HG03378 (cell line): ENCODE data around the gene CNTD1.
A peak's percentile ranks its signal among the peaks of the same experiment; 100 is the strongest.

ENCODE experiments used
- ATAC-seq: cut with Tn5 transposase; IDR thresholded peaks from one replicate; pipeline ENCODE4 v1.9.1; 2021; ENCODE audit warnings: mild to moderate bottlenecking, moderate library complexity; ENCODE audit not compliant: unreplicated experiment

The CNTD1 gene

GRCh38 chr17:42803074-42803883 lies 4.6 kb downstream of the CNTD1 start:
- ATAC-seq = no peak

- ATAC-seq = no peak
These were observed 6.3 kb downstream of the CNTD1 start for GRCh38 chr17:42804918-42805367.

- no peak for ATAC-seq
These were observed 7.6 kb downstream of the CNTD1 start for GRCh38 chr17:42806249-42806648.

GRCh38 chr17:42809250-42809649 lies 10.6 kb downstream of the CNTD1 start:
- ATAC-seq = no peak

- ATAC-seq = no peak
These were observed 16.2 kb downstream of the CNTD1 start for GRCh38 chr17:42814633-42815399.

- no peak for ATAC-seq
These were observed 19.2 kb downstream of the CNTD1 start for GRCh38 chr17:42817866-42818265.

GRCh38 chr17:42818379-42818778 lies 19.7 kb downstream of the CNTD1 start:
- no peak for ATAC-seq

GRCh38 chr17:42819939-42820535 lies 21.4 kb downstream of the CNTD1 start:
- ATAC-seq = no peak

- ATAC-seq = no peak
These were observed 22.5 kb downstream of the CNTD1 start for GRCh38 chr17:42821176-42821575.

GRCh38 chr17:42827472-42827871 lies 28.8 kb downstream of the CNTD1 start:
- ATAC-seq = no peak

GRCh38 chr17:42830971-42831370 lies 32.3 kb downstream of the CNTD1 start:
- no peak for ATAC-seq

- peak; percentile 17 for ATAC-seq
These were observed 33.7 kb downstream of the CNTD1 start for GRCh38 chr17:42832213-42832933.

GRCh38 chr17:42832934-42833766 lies 34.5 kb downstream of the CNTD1 start, which contains the start of gene PSME3:
Gene PSME3, plus strand, starts transcription at chr17:42833397. Its CDS starts 235 bp downstream, at chr17:42833632.
- peak; percentile 67 for ATAC-seq

GRCh38 chr17:42833767-42834422 lies 35.2 kb downstream of the CNTD1 start:
- no peak for ATAC-seq

GRCh38 chr17:42835732-42836131 lies 37.1 kb downstream of the CNTD1 start:
- ATAC-seq = no peak

- ATAC-seq = no peak
These were observed 43.5 kb downstream of the CNTD1 start for GRCh38 chr17:42841975-42842685.

GRCh38 chr17:42843358-42843934 lies 44.8 kb downstream of the CNTD1 start:
- no peak for ATAC-seq

GRCh38 chr17:42844271-42844670 lies 45.6 kb downstream of the CNTD1 start, which contains the start of gene AOC2:
Gene AOC2, plus strand, starts transcription at chr17:42844580. Its CDS starts 47 bp downstream, at chr17:42844627.
- ATAC-seq = no peak
